Measurements from ENCODE around the gene CSF3. TPM values are rescaled to one million over a fixed set of nuclear protein-coding genes. Genes with fewer than 3 reads are reported as not detected.

CSF3 gene
- total RNA-seq, 3 donors from 2014 or later, result not detected

- Histone ChIP-seq H3K36me3 (ENCODE audit: low read depth) (no peaks in the 10 kb centered on the region), H3K4me3 (no peak overlapping the region), H3K9me3 (no peaks in the 10 kb centered on the region), H3K4me1 (ENCODE audit: low read depth) (peaks cover 42% of the 10 kb centered on the region)
- DNase-seq (peak in 1 of 3 donors; percentile 51), ATAC-seq (no peak)
- TF ChIP-seq CTCF (IDR thresholded peaks at IDR 0.05), result no peak
- intact Hi-C loops (cut with DNase I, micrococcal nuclease), result no loop called here
Measured at GRCh38 chr17:40019140-40019991, 4.1 kb downstream of the CSF3 start.

- DNase-seq, result peak in 1 of 3 donors; percentile 34
Measured at GRCh38 chr17:40020146-40020545, 4.9 kb downstream of the CSF3 start.

GRCh38 chr17:40021451-40021971 is 6.3 kb downstream of the CSF3 start:
- Histone ChIP-seq H3K4me1 (ENCODE audit: low read depth) (peaks cover 44% of the 10 kb centered on the region), H3K36me3 (ENCODE audit: low read depth) (no peaks in the 10 kb centered on the region), H3K4me3 (no peak overlapping the region), H3K9me3 (no peaks in the 10 kb centered on the region)
- TF ChIP-seq CTCF (IDR thresholded peaks at IDR 0.05), result no peak
- DNase-seq (peak in 1 of 3 donors; percentile 29), ATAC-seq (no peak)
- intact Hi-C loops (cut with DNase I, micrococcal nuclease), result no loop called here

More at GRCh38 chr17:40020146-40020545, 4.9 kb downstream of the CSF3 start:
- intact Hi-C loops (cut with DNase I, micrococcal nuclease), result no loop called here
- H3K9me3 ChIP-seq, result no peaks in the 10 kb centered on the region
- H3K4me3 ChIP-seq, result no peak overlapping the region
- ATAC-seq, result no peak
- no peaks in the 10 kb centered on the region for H3K36me3 ChIP-seq (ENCODE audit: low read depth)
- TF ChIP-seq CTCF (IDR thresholded peaks at IDR 0.05), result no peak
- peaks cover 38% of the 10 kb centered on the region for H3K4me1 ChIP-seq (ENCODE audit: low read depth)

- H3K36me3 ChIP-seq (ENCODE audit: low read depth), result no peaks in the 10 kb centered on the region
- no peaks in the 10 kb centered on the region for H3K9me3 ChIP-seq
- TF ChIP-seq CTCF (IDR thresholded peaks at IDR 0.05), result no peak
- H3K4me1 ChIP-seq (ENCODE audit: low read depth), result peaks cover 51% of the 10 kb centered on the region
- intact Hi-C loops (cut with DNase I, micrococcal nuclease), result no loop called here
- ATAC-seq, result no peak
- H3K4me3 ChIP-seq, result no peak overlapping the region
- DNase-seq, result peak in 1 of 3 donors; percentile 27
Measured at GRCh38 chr17:40022497-40022896, 7.3 kb downstream of the CSF3 start.

GRCh38 chr17:40022961-40023541 is 7.8 kb downstream of the CSF3 start:
- no peak overlapping the region for H3K4me3 ChIP-seq
- no peak for TF ChIP-seq CTCF (IDR thresholded peaks at IDR 0.05)
- peaks cover 48% of the 10 kb centered on the region for H3K4me1 ChIP-seq (ENCODE audit: low read depth)
- intact Hi-C loops (cut with DNase I, micrococcal nuclease), result no loop called here
- DNase-seq (peak; percentile 73 to 82 (median 74)), ATAC-seq (peak; percentile 80)
- H3K9me3 ChIP-seq, result no peaks in the 10 kb centered on the region
- H3K36me3 ChIP-seq (ENCODE audit: low read depth), result no peaks in the 10 kb centered on the region
